Breast epithelium (tissue), 3 donors: ENCODE measurements around the gene CACNA1H.

Experiments used
- CTCF ChIP-seq, 3 donors: fragments of 450-650 bp; IDR thresholded peaks; one replicate each; pipeline ENCODE4 v1.5.1; 2016 to 2017; ENCODE audit warnings: antibody characterized with exemption in 3 of 3, mild to moderate bottlenecking in 3 of 3, moderate library complexity in 3 of 3
- POLR2AphosphoS5 ChIP-seq, 3 donors: sonication (generic); formaldehyde crosslinking; IDR thresholded peaks; one replicate each; pipeline ENCODE4 v1.6.1; 2017; ENCODE audit warnings: antibody characterized with exemption in 3 of 3

- TF ChIP-seq POLR2AphosphoS5 (IDR thresholded peaks at IDR 0.05) (no peak), CTCF (IDR thresholded peaks at IDR 0.05) (no peak)
Observed at GRCh38 chr16:1168837-1169236, 15.9 kb downstream of the CACNA1H start.
